Neural cell (in vitro differentiated cells): ENCODE results near the gene ZNF140. TPM values are rescaled to one million over a fixed set of nuclear protein-coding genes. Genes with fewer than 3 reads are reported as not detected.
A peak's percentile ranks its signal among the peaks of the same experiment; 100 is the strongest.

Experiments used
- H2AFZ ChIP-seq: fragments of 200-600, 300-800 bp; sonication (generic), shearing (Covaris generic); 2 replicates; pipeline ENCODE4 v1.6.0; 2014; ENCODE audit warnings: low read depth, mild to moderate bottlenecking, antibody characterized with exemption, low read length, moderate library complexity
- H3F3A ChIP-seq: fragments of 200-600 bp; shearing (Covaris generic); 2 replicates; pipeline ENCODE4 v1.6.1; 2016; ENCODE audit warnings: mild to moderate bottlenecking, moderate library complexity, mixed read lengths, antibody characterized with exemption, low read length; ENCODE audit not compliant: insufficient read depth, poor library complexity, severe bottlenecking
- H3K27ac ChIP-seq: fragments of 200-600, 300-800 bp; sonication (generic), shearing (Covaris generic); 2 replicates; pipeline ENCODE4 v1.5.1; 2014; ENCODE audit warnings: mild to moderate bottlenecking, low read length, moderate library complexity
- H3K27me3 ChIP-seq: fragments of 300-800, 200-600 bp; sonication (generic), shearing (Covaris generic); 2 replicates; pipeline ENCODE4 v1.6.0; 2014; ENCODE audit warnings: mild to moderate bottlenecking, low read depth, low read length, moderate library complexity; ENCODE audit not compliant: insufficient read depth
- H3K36me3 ChIP-seq: fragments of 300-800, 200-600 bp; sonication (generic), shearing (Covaris generic); 2 replicates; pipeline ENCODE4 v1.5.1; 2014; ENCODE audit warnings: mild to moderate bottlenecking, antibody characterized with exemption, low read length, moderate library complexity; ENCODE audit not compliant: insufficient read depth
- H3K4me2 ChIP-seq: fragments of 300-800, 200-600 bp; sonication (generic), shearing (Covaris generic); 2 replicates; pipeline ENCODE4 v1.6.0; 2014; ENCODE audit warnings: mild to moderate bottlenecking, low read length
- H3K4me3 ChIP-seq: fragments of 300-800, 200-600 bp; sonication (generic), shearing (Covaris generic); 2 replicates; pipeline ENCODE4 v1.5.1; 2014; ENCODE audit warnings: mild to moderate bottlenecking, low read length, moderate library complexity
- H3K79me2 ChIP-seq: fragments of 200-600 bp; shearing (Covaris generic); replicated peaks from 2 replicates; pipeline ENCODE4 v1.6.0; 2014; ENCODE audit warnings: mild to moderate bottlenecking, low read length, moderate library complexity; ENCODE audit not compliant: insufficient read depth
- H3K9ac ChIP-seq: fragments of 300-800, 200-600 bp; sonication (generic), shearing (Covaris generic); 2 replicates; pipeline ENCODE4 v1.6.1; 2016; ENCODE audit warnings: mild to moderate bottlenecking, low read length, mixed read lengths
- H3K9me2 ChIP-seq: fragments of 200-600 bp; shearing (Covaris generic); 2 replicates; pipeline ENCODE4 v1.6.1; 2016; ENCODE audit warnings: mild to moderate bottlenecking, low read length, mixed read lengths; ENCODE audit not compliant: insufficient read depth
- H3K9me3 ChIP-seq: fragments of 200-600, 300-800 bp; sonication (generic), shearing (Covaris generic); 2 replicates; pipeline ENCODE4 v1.6.1; 2016; ENCODE audit warnings: mild to moderate bottlenecking, mixed run types, low read length, moderate library complexity, mixed read lengths
- H4K20me1 ChIP-seq: fragments of 200-600 bp; shearing (Covaris generic); 2 replicates; pipeline ENCODE4 v1.6.1; 2016; ENCODE audit warnings: mild to moderate bottlenecking, mixed run types; ENCODE audit not compliant: insufficient read depth
- EP300 ChIP-seq: fragments of 450-650 bp; conservative IDR thresholded peaks from 2 replicates; pipeline ENCODE4 v1.6.1; 2014; ENCODE audit warnings: antibody characterized with exemption, mild to moderate bottlenecking, moderate library complexity; ENCODE audit not compliant: poor library complexity, severe bottlenecking
- EZH2 ChIP-seq: fragments of 200-600, 300-800 bp; shearing (Covaris generic), sonication (generic); IDR thresholded peaks from 2 replicates; pipeline ENCODE4 v1.6.1; 2014; ENCODE audit warnings: antibody characterized with exemption, low read length, borderline replicate concordance, mild to moderate bottlenecking; ENCODE audit not compliant: insufficient read depth, poor library complexity, severe bottlenecking
- MXI1 ChIP-seq: fragments of 450-650 bp; conservative IDR thresholded peaks from 2 replicates; pipeline ENCODE4 v1.6.1; 2014; ENCODE audit warnings: antibody characterized with exemption, mild to moderate bottlenecking; ENCODE audit not compliant: poor library complexity, severe bottlenecking
- POLR2AphosphoS5 ChIP-seq: IDR thresholded peaks from 2 replicates; pipeline ENCODE4 v1.6.1; 2012
- RAD21 ChIP-seq: fragments of 450-650 bp; conservative IDR thresholded peaks from 2 replicates; pipeline ENCODE4 v1.6.1; 2014; ENCODE audit warnings: antibody characterized with exemption, mild to moderate bottlenecking, moderate library complexity
- SMC3 ChIP-seq: fragments of 450-650 bp; conservative IDR thresholded peaks from 2 replicates; pipeline ENCODE4 v1.6.1; 2014; ENCODE audit warnings: antibody characterized with exemption, mild to moderate bottlenecking, moderate library complexity; ENCODE audit not compliant: poor library complexity
- TAF1 ChIP-seq: IDR thresholded peaks from 2 replicates; pipeline ENCODE4 v1.6.1; 2012; ENCODE audit warnings: low read depth
- polyA plus RNA-seq: library from polyadenylated mRNA; depleted of rRNA; stranded (reverse); fragments of >200 nt; gene quantifications from 2 replicates; pipeline ENCODE4 v1.2.3, GENCODE V29; 2014
- TF ChIP-seq, protein P1 (sequence below): IDR thresholded peaks from 2 replicates; pipeline ENCODE4 v1.6.1; 2012; ENCODE audit warnings: borderline replicate concordance
- TF ChIP-seq, protein P2 (sequence below): fragments of 450-650 bp; IDR thresholded peaks from 2 replicates; pipeline ENCODE4 v1.5.1; 2014; ENCODE audit warnings: antibody characterized with exemption, mild to moderate bottlenecking, moderate library complexity; ENCODE audit not compliant: poor library complexity, severe bottlenecking

The ZNF140 gene
- polyA plus RNA-seq, 1 donor from 2014 or later = 60.5 TPM

DNA sequence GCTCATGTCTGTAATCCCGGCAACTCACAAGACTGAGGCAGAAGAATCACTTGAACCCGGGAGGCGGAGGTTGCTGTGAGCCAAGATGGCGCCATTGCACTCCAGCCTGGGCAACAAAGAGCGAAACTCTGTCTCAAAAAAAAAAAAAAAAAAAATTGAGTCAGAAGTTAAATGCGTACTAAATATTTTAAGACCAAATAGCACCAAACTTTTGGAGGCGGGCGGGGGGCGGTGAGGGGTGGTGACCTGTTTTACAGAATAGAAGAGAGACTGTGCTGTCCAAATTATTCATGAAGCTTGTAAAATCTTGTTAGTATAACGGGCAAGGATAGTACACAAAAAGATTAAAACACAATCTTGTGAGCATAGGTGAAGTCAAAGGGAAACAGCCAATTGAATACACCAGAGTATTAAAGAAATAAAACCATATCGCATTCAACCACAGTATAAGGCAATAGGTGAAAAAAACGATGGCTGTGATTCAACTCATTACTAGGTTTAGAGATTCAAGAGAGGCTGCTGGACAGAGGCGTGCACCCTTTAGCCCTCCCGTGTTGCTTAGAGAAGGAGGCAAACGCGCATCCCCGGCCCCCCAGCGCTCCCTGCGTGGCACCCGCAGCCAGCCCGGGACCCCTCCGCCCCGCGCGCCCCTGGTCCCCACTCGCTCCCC lies 48.8 kb downstream of the ZNF140 start:
- Histone ChIP-seq H3K36me3 (peaks cover 29% of the 10 kb centered on the region), H3F3A (no peaks in the 10 kb centered on the region), H3K27me3 (no peaks in the 10 kb centered on the region), H4K20me1 (no peaks in the 10 kb centered on the region), H3K4me3 (peak overlapping the region; percentile 99), H2AFZ (peak overlapping the region; percentile 94), H3K79me2 (peaks cover 57% of the 10 kb centered on the region), H3K9ac (peak overlapping the region; percentile 94), H3K9me3 (peaks cover 21% of the 10 kb centered on the region), H3K9me2 (no peaks in the 10 kb centered on the region), H3K4me2 (no peak overlapping the region), H3K27ac (peak overlapping the region; percentile 98)
- TF ChIP-seq, protein P1, sequence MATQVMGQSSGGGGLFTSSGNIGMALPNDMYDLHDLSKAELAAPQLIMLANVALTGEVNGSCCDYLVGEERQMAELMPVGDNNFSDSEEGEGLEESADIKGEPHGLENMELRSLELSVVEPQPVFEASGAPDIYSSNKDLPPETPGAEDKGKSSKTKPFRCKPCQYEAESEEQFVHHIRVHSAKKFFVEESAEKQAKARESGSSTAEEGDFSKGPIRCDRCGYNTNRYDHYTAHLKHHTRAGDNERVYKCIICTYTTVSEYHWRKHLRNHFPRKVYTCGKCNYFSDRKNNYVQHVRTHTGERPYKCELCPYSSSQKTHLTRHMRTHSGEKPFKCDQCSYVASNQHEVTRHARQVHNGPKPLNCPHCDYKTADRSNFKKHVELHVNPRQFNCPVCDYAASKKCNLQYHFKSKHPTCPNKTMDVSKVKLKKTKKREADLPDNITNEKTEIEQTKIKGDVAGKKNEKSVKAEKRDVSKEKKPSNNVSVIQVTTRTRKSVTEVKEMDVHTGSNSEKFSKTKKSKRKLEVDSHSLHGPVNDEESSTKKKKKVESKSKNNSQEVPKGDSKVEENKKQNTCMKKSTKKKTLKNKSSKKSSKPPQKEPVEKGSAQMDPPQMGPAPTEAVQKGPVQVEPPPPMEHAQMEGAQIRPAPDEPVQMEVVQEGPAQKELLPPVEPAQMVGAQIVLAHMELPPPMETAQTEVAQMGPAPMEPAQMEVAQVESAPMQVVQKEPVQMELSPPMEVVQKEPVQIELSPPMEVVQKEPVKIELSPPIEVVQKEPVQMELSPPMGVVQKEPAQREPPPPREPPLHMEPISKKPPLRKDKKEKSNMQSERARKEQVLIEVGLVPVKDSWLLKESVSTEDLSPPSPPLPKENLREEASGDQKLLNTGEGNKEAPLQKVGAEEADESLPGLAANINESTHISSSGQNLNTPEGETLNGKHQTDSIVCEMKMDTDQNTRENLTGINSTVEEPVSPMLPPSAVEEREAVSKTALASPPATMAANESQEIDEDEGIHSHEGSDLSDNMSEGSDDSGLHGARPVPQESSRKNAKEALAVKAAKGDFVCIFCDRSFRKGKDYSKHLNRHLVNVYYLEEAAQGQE = no peak
- TF ChIP-seq SMC3 = no peak
- no peak for TF ChIP-seq MXI1
- TF ChIP-seq EZH2 = no peak
- TF ChIP-seq EP300 = no peak
- TF ChIP-seq, protein P2, sequence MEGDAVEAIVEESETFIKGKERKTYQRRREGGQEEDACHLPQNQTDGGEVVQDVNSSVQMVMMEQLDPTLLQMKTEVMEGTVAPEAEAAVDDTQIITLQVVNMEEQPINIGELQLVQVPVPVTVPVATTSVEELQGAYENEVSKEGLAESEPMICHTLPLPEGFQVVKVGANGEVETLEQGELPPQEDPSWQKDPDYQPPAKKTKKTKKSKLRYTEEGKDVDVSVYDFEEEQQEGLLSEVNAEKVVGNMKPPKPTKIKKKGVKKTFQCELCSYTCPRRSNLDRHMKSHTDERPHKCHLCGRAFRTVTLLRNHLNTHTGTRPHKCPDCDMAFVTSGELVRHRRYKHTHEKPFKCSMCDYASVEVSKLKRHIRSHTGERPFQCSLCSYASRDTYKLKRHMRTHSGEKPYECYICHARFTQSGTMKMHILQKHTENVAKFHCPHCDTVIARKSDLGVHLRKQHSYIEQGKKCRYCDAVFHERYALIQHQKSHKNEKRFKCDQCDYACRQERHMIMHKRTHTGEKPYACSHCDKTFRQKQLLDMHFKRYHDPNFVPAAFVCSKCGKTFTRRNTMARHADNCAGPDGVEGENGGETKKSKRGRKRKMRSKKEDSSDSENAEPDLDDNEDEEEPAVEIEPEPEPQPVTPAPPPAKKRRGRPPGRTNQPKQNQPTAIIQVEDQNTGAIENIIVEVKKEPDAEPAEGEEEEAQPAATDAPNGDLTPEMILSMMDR = no peak
- no peak for TF ChIP-seq RAD21
- no peak for TF ChIP-seq POLR2AphosphoS5
- no peak for TF ChIP-seq TAF1

DNA sequence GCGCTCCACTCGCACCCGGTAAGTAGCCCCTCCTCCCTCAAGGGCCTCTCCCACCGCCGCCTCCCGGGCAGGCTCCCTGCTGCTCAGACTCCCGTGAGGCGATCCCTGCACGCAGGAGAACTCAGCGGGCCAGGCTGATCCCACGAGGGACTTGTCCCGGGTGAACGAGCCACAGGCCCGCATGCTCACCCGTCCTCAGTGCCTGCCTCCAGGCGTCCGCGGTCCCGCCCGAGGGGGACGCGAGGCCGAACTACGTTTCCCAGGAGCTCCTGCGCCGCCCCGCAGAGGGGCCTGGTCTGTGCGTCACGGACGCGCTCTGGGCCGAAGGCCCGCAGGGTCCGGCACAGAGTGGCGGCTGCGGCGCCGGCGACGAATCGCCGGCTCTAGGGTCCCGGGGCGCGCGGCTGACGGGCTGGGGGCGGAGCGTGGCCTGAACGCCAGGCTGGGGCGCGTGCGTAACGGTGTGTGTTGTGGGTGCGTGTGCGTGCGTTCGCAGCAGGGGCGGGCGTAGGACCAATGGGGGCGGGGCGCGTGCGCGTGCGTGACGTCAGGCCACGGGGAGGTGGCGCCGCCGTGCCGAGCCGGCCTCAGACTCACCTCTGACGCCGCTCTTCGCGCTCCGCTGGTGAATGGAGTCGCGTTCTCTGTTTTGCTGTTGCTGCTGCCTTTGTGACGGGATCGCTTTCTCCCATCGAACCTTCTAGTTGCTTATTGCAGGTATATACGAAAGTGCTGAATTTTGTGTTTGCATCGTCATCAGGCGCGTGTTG lies 49.5 kb downstream of the ZNF140 start, which contains the start of the genes ZNF10 and ZNF891:
ZNF10 (plus strand) TSS at position 590 of the 770 bp plus-strand sequence. CDS start 13,866 bp downstream, outside the sequence.
ZNF891 (minus strand) TSS at position 237 of the 770 bp plus-strand sequence. CDS start 8,356 bp downstream, outside the sequence.
- H4K20me1 ChIP-seq = no peaks in the 10 kb centered on the region
- H2AFZ ChIP-seq = peak within 1 kb of the TSS; percentile 94
- peak within 1 kb of the TSS; percentile 77 for H3K4me2 ChIP-seq
- peak within 1 kb of the TSS; percentile 99 for H3K4me3 ChIP-seq
- H3K9ac ChIP-seq = peak within 1 kb of the TSS; percentile 94
- no peaks in the 10 kb centered on the region for H3K27me3 ChIP-seq
- H3K27ac ChIP-seq = peak within 1 kb of the TSS; percentile 98
- no peaks in the 10 kb centered on the region for H3K9me2 ChIP-seq
- H3K36me3 ChIP-seq = peaks cover 36% of the 10 kb centered on the region
- H3F3A ChIP-seq = no peaks in the 10 kb centered on the region
- H3K9me3 ChIP-seq = peaks cover 21% of the 10 kb centered on the region
- peaks cover 58% of the 10 kb centered on the region for H3K79me2 ChIP-seq
- peak; percentile 88 for TF ChIP-seq MXI1
- TF ChIP-seq, protein P2 = no peak
- peak; percentile 18 for TF ChIP-seq RAD21
- TF ChIP-seq EZH2 = no peak
- TF ChIP-seq, protein P1 = peak; percentile 95
- TF ChIP-seq TAF1 = peak; percentile 94
- peak; percentile 79 for TF ChIP-seq EP300
- TF ChIP-seq POLR2AphosphoS5 = peak; percentile 97
- peak; percentile 21 for TF ChIP-seq SMC3
